B cell (primary cell): Measurements from ENCODE around the gene ATP6V1C2. TPM values are rescaled to one million over a fixed set of nuclear protein-coding genes. Genes with fewer than 3 reads are reported as not detected.

Experiments used
- ATAC-seq: fragments of 200-7000 bp; cut with Tn5 transposase; one replicate; pipeline ENCODE4 v1.10.0; 2021; ENCODE audit warnings: low read depth, mild to moderate bottlenecking, moderate number of reproducible peaks, moderate library complexity
- CTCF ChIA-PET: fragments of 350-600 bp; sonication (Branson Sonifier 250); formaldehyde crosslinking; loops from one replicate; lab custom pipeline; 2021; ENCODE audit warnings: antibody characterized with exemption, inconsistent platforms; lab: Charles Lee
- POLR2A ChIA-PET: fragments of 350-600 bp; sonication (Branson Sonifier 250); formaldehyde crosslinking; loops from one replicate; lab custom pipeline; 2021; ENCODE audit warnings: antibody characterized with exemption; lab: Charles Lee
- DNase-seq: peaks from one replicate; pipeline ENCODE4 v3.0.0; 2013
- H2AFZ ChIP-seq: 2 replicates; pipeline ENCODE4 v1.6.1; 2012; ENCODE audit warnings: mild to moderate bottlenecking, low read depth, low read length; ENCODE audit not compliant: insufficient read depth, poor library complexity, severe bottlenecking
- H3K27ac ChIP-seq, 2 donors: 1 replicate in 1 of 2; 2 replicates in 1 of 2; pipeline ENCODE4 v1.5.1; 2012 to 2013; ENCODE audit warnings: low read length in 2 of 2, mild to moderate bottlenecking in 2 of 2, moderate library complexity in 1 of 2
- H3K27me3 ChIP-seq, 4 experiments: fragments of 200-600 bp in 1 of 4; sonication (generic) in 1 of 4; replicated peaks in 1 of 4; 1 replicate in 2 of 4; 2 replicates in 2 of 4; pipeline versions ENCODE4 v1.6.1 to v1.7.0; 2013 to 2016; ENCODE audit warnings: low read length in 3 of 4, mild to moderate bottlenecking in 2 of 4, mixed read lengths in 1 of 4, moderate library complexity in 1 of 4; ENCODE audit not compliant: insufficient read depth in 4 of 4, control insufficient read depth in 3 of 4; ENCODE audit errors: control extremely low read depth in 1 of 4
- H3K36me3 ChIP-seq, 2 experiments: replicated peaks in 1 of 2; 1 replicate in 1 of 2; 2 replicates in 1 of 2; pipeline versions ENCODE4 v1.6.1 to v1.7.1; 2013; ENCODE audit warnings: low read length in 1 of 2; ENCODE audit not compliant: insufficient read depth in 2 of 2, control insufficient read depth in 1 of 2; ENCODE audit errors: control extremely low read depth in 1 of 2, extremely low read depth in 1 of 2
- H3K4me1 ChIP-seq, 2 donors: fragments of 200-600 bp in 1 of 2; sonication (generic) in 1 of 2; 1 replicate in 1 of 2; 2 replicates in 1 of 2; pipeline versions ENCODE4 v1.5.1 to v1.6.1; 2013 to 2017; ENCODE audit warnings: low read length in 2 of 2; ENCODE audit not compliant: control insufficient read depth in 2 of 2, insufficient read depth in 2 of 2
- H3K4me2 ChIP-seq: replicated peaks from 2 replicates; pipeline ENCODE3; 2012; ENCODE audit warnings: mild to moderate bottlenecking, low read depth, low read length; ENCODE audit not compliant: poor library complexity, severe bottlenecking
- H3K4me3 ChIP-seq, 5 experiments: fragments of 200-600 bp in 1 of 5; sonication (generic) in 1 of 5; 1 replicate in 3 of 5; 2 replicates in 2 of 5; pipeline versions ENCODE4 v1.5.1 to v1.7.0; 2011 to 2016; ENCODE audit warnings: low read length in 4 of 5, mild to moderate bottlenecking in 4 of 5, low read depth in 2 of 5, control low read depth in 1 of 5, moderate library complexity in 1 of 5; ENCODE audit not compliant: insufficient read depth in 1 of 5; ENCODE audit errors: control extremely low read depth in 1 of 5, extremely low read depth in 1 of 5
- H3K79me2 ChIP-seq: fragments of 200-600 bp; sonication (generic); one replicate; pipeline ENCODE4 v1.6.0; 2016; ENCODE audit warnings: low read length; ENCODE audit not compliant: control insufficient read depth, insufficient read depth
- H3K9ac ChIP-seq: fragments of 200-600 bp; sonication (generic); 2 replicates; pipeline ENCODE4 v1.6.1; 2017; ENCODE audit warnings: mild to moderate bottlenecking, low read length, moderate library complexity
- H3K9me3 ChIP-seq, 3 donors: one replicate each; pipeline versions ENCODE4 v1.6.1 to v1.7.1; 2013; ENCODE audit warnings: low read length in 2 of 3; ENCODE audit not compliant: control insufficient read depth in 2 of 3, insufficient read depth in 1 of 3; ENCODE audit errors: control extremely low read depth in 1 of 3
- H4K20me1 ChIP-seq: 2 replicates; pipeline ENCODE4 v1.6.0; 2012; ENCODE audit warnings: mild to moderate bottlenecking, low read length; ENCODE audit not compliant: insufficient read depth, control insufficient read depth, poor library complexity, severe bottlenecking
- H3K27ac Mint-ChIP-seq: one replicate; pipeline ENCODE4 v1.8.0; 2021; ENCODE audit warnings: mixed read lengths
- H3K27me3 Mint-ChIP-seq: one replicate; pipeline ENCODE4 v1.8.0; 2021; ENCODE audit warnings: mixed read lengths
- H3K4me1 Mint-ChIP-seq: one replicate; pipeline ENCODE4 v1.8.0; 2021; ENCODE audit warnings: mixed read lengths
- H3K4me3 Mint-ChIP-seq: one replicate; pipeline ENCODE4 v1.8.0; 2021; ENCODE audit warnings: mixed read lengths
- H3K9me3 Mint-ChIP-seq: one replicate; pipeline ENCODE4 v1.8.0; 2022; ENCODE audit warnings: mixed read lengths; ENCODE audit not compliant: insufficient read depth
- EZH2 ChIP-seq: IDR thresholded peaks from 2 replicates; pipeline ENCODE4 v1.6.1; 2012; ENCODE audit warnings: borderline replicate concordance, low read depth, mild to moderate bottlenecking, moderate library complexity, low read length; ENCODE audit not compliant: insufficient read depth, poor library complexity, severe bottlenecking
- WGBS: methylation state at CpG from one replicate; pipeline ENCODE4 v1.1.5; 2013; ENCODE audit warnings: missing lambda C conversion rate; ENCODE audit not compliant: insufficient coverage; 5-methylcytosine and 5-hydroxymethylcytosine counted together
- intact Hi-C: fragments of 100-400 bp; cut with micrococcal nuclease; formaldehyde crosslinking; loops from one replicate; pipeline ENCODE4 v1.10.0; 2022
- polyA plus RNA-seq: library from polyadenylated mRNA; depleted of rRNA; stranded (reverse); fragments of >200 nt; gene quantifications from 2 replicates; pipeline ENCODE4 v1.2.3, GENCODE V29; 2012
- total RNA-seq, 2 donors: library from RNA; stranded (reverse); fragments of 120-200 nt in 1 of 2; gene quantifications; 1 replicate in 1 of 2; 2 replicates in 1 of 2; pipeline versions ENCODE4 v1.2.3 to v1.2.4, GENCODE V29; 2013 to 2022
- TF ChIP-seq, protein P1 (sequence below): fragments of 200-600 bp; IDR thresholded peaks from one replicate; pipeline ENCODE4 v1.8.0; 2022; ENCODE audit warnings: antibody characterized with exemption, mild to moderate bottlenecking

Gene ATP6V1C2
- total and polyA plus RNA-seq, 2 donors (not counting 1 experiment from before 2014, with no cell fraction given), result 0.54 to 4.4 TPM

GRCh38 chr2:10709290-10709939 is 12.0 kb upstream of the ATP6V1C2 start:
- no peaks in the 10 kb centered on the region for H3K9me3 Mint-ChIP-seq
- Histone ChIP-seq H3K9ac (no peak overlapping the region), H3K27ac (no peak overlapping the region), H3K4me2 (no peak overlapping the region), H3K27me3 (peaks cover 0 to 7% (median 2%) of the 10 kb centered on the region in 4 experiments), H4K20me1 (no peaks in the 10 kb centered on the region), H2AFZ (no peak overlapping the region), H3K4me1 (peaks cover 2 to 3% of the 10 kb centered on the region in 2 donors), H3K4me3 (no peak overlapping the region), H3K79me2 (no peaks in the 10 kb centered on the region), H3K36me3 (no peaks in the 10 kb centered on the region), H3K9me3 (no peaks in the 10 kb centered on the region)
- TF ChIP-seq, protein P1, sequence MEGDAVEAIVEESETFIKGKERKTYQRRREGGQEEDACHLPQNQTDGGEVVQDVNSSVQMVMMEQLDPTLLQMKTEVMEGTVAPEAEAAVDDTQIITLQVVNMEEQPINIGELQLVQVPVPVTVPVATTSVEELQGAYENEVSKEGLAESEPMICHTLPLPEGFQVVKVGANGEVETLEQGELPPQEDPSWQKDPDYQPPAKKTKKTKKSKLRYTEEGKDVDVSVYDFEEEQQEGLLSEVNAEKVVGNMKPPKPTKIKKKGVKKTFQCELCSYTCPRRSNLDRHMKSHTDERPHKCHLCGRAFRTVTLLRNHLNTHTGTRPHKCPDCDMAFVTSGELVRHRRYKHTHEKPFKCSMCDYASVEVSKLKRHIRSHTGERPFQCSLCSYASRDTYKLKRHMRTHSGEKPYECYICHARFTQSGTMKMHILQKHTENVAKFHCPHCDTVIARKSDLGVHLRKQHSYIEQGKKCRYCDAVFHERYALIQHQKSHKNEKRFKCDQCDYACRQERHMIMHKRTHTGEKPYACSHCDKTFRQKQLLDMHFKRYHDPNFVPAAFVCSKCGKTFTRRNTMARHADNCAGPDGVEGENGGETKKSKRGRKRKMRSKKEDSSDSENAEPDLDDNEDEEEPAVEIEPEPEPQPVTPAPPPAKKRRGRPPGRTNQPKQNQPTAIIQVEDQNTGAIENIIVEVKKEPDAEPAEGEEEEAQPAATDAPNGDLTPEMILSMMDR, result peak; percentile 15
- TF ChIP-seq EZH2, result no peak
- H3K27me3 Mint-ChIP-seq, result peaks cover 51% of the 10 kb centered on the region
- intact Hi-C loops, result no loop called here
- CTCF ChIA-PET, result no interaction called here
- WGBS, result 43% methylated on average over 6 of the region's 7 CpGs
- ATAC-seq, result no peak
- POLR2A ChIA-PET, result no interaction called here
- no peak for DNase-seq
- H3K4me3 Mint-ChIP-seq, result no peak overlapping the region
- no peak overlapping the region for H3K27ac Mint-ChIP-seq
- H3K4me1 Mint-ChIP-seq, result peaks cover 5% of the 10 kb centered on the region

- ChIA-PET POLR2A (no interaction called here), CTCF (no interaction called here)
- no peaks in the 10 kb centered on the region for H3K79me2 ChIP-seq
- no peaks in the 10 kb centered on the region for H3K9me3 ChIP-seq
- peaks cover 2 to 3% of the 10 kb centered on the region in 2 donors for H3K4me1 ChIP-seq
- intact Hi-C loops, result no loop called here
- no peaks in the 10 kb centered on the region for H3K36me3 ChIP-seq
- H3K4me3 ChIP-seq, result no peak overlapping the region
- TF ChIP-seq, protein P1, result no peak
- no peak for TF ChIP-seq EZH2
- 45% methylated on average over 6 of the region's 10 CpGs for WGBS
- H3K27me3 ChIP-seq, result peaks cover 0 to 7% (median 2%) of the 10 kb centered on the region in 4 experiments
- Mint-ChIP-seq H3K9me3 (no peaks in the 10 kb centered on the region), H3K4me3 (no peak overlapping the region), H3K4me1 (peaks cover 5% of the 10 kb centered on the region), H3K27ac (no peak overlapping the region), H3K27me3 (peaks cover 38% of the 10 kb centered on the region)
- ATAC-seq (no peak), DNase-seq (no peak)
- H2AFZ ChIP-seq, result peak overlapping the region; percentile 33
- no peaks in the 10 kb centered on the region for H4K20me1 ChIP-seq
- H3K27ac ChIP-seq, result no peak overlapping the region
- H3K4me2 ChIP-seq, result peak overlapping the region; percentile 15
- no peak overlapping the region for H3K9ac ChIP-seq
Measured at GRCh38 chr2:10712185-10712809, 9.1 kb upstream of the ATP6V1C2 start.
